Keratinocyte (primary cell): ENCODE results near the gene EXOC4.

Source experiments
- EZH2 ChIP-seq: IDR thresholded peaks from one replicate; pipeline ENCODE4 v1.6.1; 2012; ENCODE audit warnings: inconsistent platforms, mild to moderate bottlenecking, low read length, moderate library complexity
- TF ChIP-seq, protein P1 (sequence below), 3 experiments: IDR thresholded peaks in 1 of 3; conservative IDR thresholded peaks in 1 of 3; optimal IDR thresholded peaks in 1 of 3; 2 replicates in 2 of 3; 3 replicates in 1 of 3; pipeline versions ENCODE3 to v1.5.1; 2011; ENCODE audit warnings: low read length in 3 of 3, mild to moderate bottlenecking in 3 of 3, moderate library complexity in 2 of 3, control low read depth in 1 of 3, inconsistent platforms in 1 of 3; ENCODE audit not compliant: insufficient read depth in 2 of 3; ENCODE audit errors: extremely low read depth in 1 of 3

- TF ChIP-seq EZH2: no peak
- TF ChIP-seq, protein P1, sequence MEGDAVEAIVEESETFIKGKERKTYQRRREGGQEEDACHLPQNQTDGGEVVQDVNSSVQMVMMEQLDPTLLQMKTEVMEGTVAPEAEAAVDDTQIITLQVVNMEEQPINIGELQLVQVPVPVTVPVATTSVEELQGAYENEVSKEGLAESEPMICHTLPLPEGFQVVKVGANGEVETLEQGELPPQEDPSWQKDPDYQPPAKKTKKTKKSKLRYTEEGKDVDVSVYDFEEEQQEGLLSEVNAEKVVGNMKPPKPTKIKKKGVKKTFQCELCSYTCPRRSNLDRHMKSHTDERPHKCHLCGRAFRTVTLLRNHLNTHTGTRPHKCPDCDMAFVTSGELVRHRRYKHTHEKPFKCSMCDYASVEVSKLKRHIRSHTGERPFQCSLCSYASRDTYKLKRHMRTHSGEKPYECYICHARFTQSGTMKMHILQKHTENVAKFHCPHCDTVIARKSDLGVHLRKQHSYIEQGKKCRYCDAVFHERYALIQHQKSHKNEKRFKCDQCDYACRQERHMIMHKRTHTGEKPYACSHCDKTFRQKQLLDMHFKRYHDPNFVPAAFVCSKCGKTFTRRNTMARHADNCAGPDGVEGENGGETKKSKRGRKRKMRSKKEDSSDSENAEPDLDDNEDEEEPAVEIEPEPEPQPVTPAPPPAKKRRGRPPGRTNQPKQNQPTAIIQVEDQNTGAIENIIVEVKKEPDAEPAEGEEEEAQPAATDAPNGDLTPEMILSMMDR (optimal IDR thresholded peaks at IDR 0.05 in 1 of 3, IDR thresholded peaks at IDR 0.05 in 1 of 3, conservative IDR thresholded peaks at IDR 0.05 in 1 of 3; ENCODE audit: extremely low read depth in 1 of 3, insufficient read depth in 2 of 3, low read length in 3 of 3): no peak
Measured at GRCh38 chr7:133652547-133652946, 399.7 kb downstream of the EXOC4 start.
